Muscle layer of duodenum (tissue), 2 donors: ENCODE data around the gene FAM241B.

Experiments used
- H3K27ac ChIP-seq: one replicate; pipeline ENCODE4 v1.7.0; 2013; ENCODE audit warnings: mild to moderate bottlenecking, low read length
- H3K27me3 ChIP-seq: one replicate; pipeline ENCODE4 v1.7.0; 2013; ENCODE audit warnings: low read depth, mild to moderate bottlenecking, control low read depth, low read length
- H3K36me3 ChIP-seq, 2 donors: one replicate each; pipeline ENCODE4 v1.7.0; 2013; ENCODE audit warnings: low read length in 2 of 2, control low read depth in 1 of 2, mild to moderate bottlenecking in 1 of 2; ENCODE audit not compliant: insufficient read depth in 2 of 2, control insufficient read depth in 1 of 2
- H3K4me1 ChIP-seq, 2 donors: one replicate each; pipeline ENCODE4 v1.7.0; 2013; ENCODE audit warnings: low read length in 2 of 2, mild to moderate bottlenecking in 2 of 2, control low read depth in 1 of 2, moderate library complexity in 1 of 2; ENCODE audit not compliant: insufficient read depth in 2 of 2, control insufficient read depth in 1 of 2
- H3K4me3 ChIP-seq, 2 donors: one replicate each; pipeline ENCODE4 v1.7.0; 2013; ENCODE audit warnings: low read length in 2 of 2, low read depth in 1 of 2, mild to moderate bottlenecking in 1 of 2
- H3K9me3 ChIP-seq, 2 donors: one replicate each; pipeline ENCODE4 v1.7.0; 2013; ENCODE audit warnings: low read length in 2 of 2, control low read depth in 1 of 2, mild to moderate bottlenecking in 1 of 2; ENCODE audit not compliant: control insufficient read depth in 1 of 2
- donor health status: healthy.

FAM241B gene

DNA sequence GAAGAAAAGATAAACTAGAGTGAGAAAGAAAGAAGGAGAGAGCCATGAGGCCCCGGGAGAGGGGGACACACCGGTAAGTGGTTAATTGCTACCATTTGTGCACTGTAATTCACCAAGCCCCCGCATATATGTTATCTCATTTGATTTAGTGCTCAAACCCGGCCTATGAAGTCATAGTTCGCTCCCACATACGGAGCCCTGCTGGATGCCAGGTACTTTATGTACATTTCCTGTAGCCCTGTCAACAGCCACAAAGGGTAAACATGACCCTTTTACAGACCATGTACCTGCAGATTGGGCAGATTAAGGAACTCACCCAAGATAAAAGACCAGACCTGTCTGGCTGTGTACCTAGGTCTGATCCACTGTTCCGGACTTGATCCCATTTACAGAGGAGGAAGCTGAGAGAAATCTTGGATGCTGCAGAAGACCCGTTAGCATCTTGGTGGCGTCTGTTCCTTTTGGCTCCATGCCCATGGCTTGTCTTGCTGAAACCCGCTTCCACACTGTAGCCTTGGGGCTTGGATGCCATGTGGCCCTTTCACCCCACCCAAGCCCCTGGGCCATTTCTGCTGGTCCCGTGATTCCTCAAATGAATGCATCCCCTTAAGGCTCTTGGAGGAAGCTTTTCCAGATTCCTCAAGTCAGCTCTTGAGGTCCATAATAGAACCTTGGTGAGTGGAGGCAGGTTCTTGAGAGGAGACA lies 32.3 kb downstream of the FAM241B start:
- H3K27me3 ChIP-seq: no peaks in the 10 kb centered on the region
- H3K36me3 ChIP-seq: no peaks in the 10 kb centered on the region
- no peaks in the 10 kb centered on the region for H3K4me1 ChIP-seq

DNA sequence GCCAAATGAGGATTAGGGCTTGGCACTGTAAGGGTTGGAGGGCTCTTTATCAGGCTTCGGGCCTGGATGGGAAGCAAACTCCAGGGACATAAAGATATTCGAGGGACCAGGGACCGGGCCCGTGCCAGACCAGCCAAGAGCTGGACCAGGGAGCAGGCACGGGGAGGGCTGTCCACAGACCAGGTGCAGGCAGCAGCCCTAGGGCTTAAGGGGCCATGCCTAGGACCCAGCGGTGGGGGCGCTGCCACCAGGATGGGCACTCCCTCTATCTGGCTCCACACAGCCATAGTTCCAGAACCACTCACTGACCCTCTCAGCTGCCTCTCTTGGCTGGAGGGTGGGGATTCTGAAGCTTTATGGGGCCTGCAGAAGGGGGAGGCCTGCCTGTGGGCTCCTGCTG lies 32.9 kb downstream of the FAM241B start:
- Histone ChIP-seq H3K27ac (no peak overlapping the region), H3K36me3 (no peaks in the 10 kb centered on the region), H3K4me3 (no peak overlapping the region), H3K27me3 (no peaks in the 10 kb centered on the region), H3K4me1 (no peaks in the 10 kb centered on the region), H3K9me3 (no peaks in the 10 kb centered on the region)

More for the DNA sequence above, 32.3 kb downstream of the FAM241B start:
- H3K4me3 ChIP-seq: no peak overlapping the region
- H3K27ac ChIP-seq: no peak overlapping the region
- H3K9me3 ChIP-seq: no peaks in the 10 kb centered on the region

DNA sequence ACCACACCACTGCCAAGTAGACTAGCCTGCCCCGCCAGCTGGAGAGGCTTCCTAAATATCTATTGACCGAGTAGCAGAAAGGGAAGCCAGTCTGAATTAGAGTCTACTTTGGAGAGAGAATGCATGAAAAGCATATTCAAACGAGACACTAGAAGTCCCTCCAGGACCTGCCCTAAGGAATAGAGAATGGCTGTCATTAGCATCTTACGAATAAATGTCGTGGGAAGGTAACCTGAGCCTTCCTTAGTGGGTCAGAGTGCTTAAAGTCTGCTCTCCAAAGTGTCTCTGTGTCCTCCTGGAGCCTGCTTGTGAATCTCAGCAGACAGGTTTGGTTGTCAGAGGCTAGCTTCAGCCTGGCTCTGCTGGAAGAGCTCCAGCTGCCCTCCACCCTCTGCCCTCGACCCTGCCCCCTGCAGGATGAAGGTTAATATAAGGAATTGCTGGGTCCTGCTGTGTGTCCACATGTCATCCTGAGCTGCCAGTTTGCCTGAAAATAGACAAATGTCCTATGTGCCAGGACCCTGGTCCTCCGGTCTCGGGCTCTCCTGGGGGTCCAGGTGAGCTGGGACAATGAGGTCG lies 33.4 kb downstream of the FAM241B start:
- Histone ChIP-seq H3K27ac (no peak overlapping the region), H3K36me3 (no peaks in the 10 kb centered on the region), H3K4me3 (no peak overlapping the region), H3K4me1 (no peaks in the 10 kb centered on the region), H3K9me3 (no peaks in the 10 kb centered on the region), H3K27me3 (no peaks in the 10 kb centered on the region)

DNA sequence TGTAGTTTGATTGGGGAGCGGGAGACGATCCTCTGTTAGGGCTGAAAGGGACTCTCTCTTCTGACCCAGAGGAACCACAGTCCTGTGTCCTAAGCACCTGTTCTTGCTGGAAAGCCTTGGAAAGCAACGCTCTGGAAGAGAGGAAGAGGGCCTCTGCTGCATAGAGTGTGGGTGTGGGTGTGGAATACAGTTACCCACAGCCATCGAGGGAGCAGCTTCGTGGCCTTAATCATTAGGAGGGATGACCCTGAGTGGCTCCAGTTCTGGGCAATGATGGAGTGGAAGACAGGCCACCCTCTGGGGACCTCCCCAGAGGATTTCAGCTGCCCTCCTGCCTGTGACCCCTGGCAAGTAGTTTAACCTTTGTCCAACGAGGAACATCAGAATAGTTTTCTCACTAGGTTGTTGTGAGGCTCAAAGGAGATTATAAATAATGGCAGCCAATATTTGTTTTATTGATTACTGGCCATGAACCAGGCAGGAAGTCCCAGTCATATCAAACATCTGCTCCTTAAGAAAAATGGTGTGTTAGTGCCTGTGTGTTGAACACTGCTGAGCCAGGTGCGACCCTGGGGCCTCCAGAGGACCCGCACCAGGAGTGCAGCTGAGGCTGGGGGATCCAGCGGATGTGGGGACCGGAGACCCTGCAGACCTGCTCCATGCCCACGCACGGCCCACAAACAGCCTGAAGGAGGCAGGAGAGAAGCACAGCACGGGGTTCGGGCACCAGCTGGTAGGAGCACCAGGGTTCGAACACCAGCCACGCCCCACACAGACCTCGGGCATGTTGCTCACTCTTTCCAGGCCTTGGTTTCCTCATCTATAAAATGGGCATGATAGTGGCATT lies 35.6 kb downstream of the FAM241B start:
- no peaks in the 10 kb centered on the region for H3K36me3 ChIP-seq
- H3K9me3 ChIP-seq: no peaks in the 10 kb centered on the region
- H3K27me3 ChIP-seq: no peaks in the 10 kb centered on the region
- no peaks in the 10 kb centered on the region for H3K4me1 ChIP-seq
- H3K27ac ChIP-seq: no peak overlapping the region
- H3K4me3 ChIP-seq: no peak overlapping the region

DNA sequence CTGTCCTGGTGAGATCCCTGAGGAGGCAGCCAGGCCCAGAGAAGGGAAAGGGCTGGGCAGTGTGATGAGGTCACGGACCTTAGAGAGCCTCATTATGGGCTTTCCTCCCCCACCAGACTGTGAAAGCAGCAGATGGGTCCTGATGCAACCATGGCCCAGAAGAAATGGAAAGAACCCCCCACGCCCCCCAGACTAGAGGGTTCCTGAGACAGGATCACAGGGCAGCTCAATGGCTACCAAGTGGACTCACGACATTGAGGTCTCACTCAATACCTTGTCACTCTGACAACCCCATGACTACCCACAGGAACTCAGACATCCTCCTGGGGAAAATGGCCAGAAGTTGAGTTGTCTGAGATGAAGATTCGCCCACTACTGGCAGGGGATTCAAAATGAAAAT lies 36.7 kb downstream of the FAM241B start:
- Histone ChIP-seq H3K9me3 (no peaks in the 10 kb centered on the region), H3K4me3 (no peak overlapping the region), H3K36me3 (no peaks in the 10 kb centered on the region), H3K27ac (no peak overlapping the region), H3K4me1 (no peaks in the 10 kb centered on the region), H3K27me3 (no peaks in the 10 kb centered on the region)

DNA sequence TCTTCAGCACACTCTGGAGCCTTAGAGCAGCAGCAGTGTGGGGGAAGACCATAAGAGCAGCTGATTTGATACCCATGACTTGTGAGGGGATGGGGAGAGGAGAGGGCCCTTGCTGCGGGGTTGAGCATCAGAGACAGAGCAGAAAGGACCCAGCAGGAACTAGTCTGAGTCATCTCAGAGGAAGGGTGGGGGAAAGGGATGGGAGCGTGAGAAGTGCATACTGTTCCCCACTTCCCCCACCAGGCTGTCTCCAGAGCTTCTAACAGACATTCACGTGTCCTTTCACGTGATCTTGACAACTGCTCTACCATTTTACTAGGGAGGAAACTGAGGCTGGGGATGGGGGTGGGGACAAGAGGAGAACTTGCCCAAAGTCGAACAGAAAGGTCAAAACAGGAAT lies 38.7 kb downstream of the FAM241B start:
- Histone ChIP-seq H3K36me3 (no peaks in the 10 kb centered on the region), H3K4me1 (no peaks in the 10 kb centered on the region), H3K4me3 (no peak overlapping the region), H3K27ac (no peak overlapping the region), H3K27me3 (no peaks in the 10 kb centered on the region), H3K9me3 (no peaks in the 10 kb centered on the region)

DNA sequence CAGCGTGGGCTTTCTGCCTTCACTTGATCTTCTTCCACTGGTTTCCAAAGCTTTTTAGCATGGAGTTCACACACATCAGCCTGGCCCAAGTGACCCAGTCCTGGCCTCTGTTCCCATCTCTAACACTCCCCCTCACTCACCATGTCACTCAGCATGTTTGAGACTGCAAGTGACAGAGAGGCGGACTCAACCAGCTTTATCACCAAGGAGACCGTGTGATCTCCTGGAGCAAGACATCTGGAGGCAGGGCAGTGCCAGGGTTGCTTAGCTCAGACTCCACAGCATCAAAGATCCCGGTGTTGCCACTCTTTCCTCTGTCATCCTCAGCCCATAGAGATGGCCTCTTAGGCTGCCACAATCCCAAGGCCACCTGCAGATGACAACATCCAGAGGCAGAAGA lies 39.4 kb downstream of the FAM241B start:
- H3K27me3 ChIP-seq: no peaks in the 10 kb centered on the region
- no peak overlapping the region for H3K4me3 ChIP-seq
- no peaks in the 10 kb centered on the region for H3K36me3 ChIP-seq
- H3K27ac ChIP-seq: no peak overlapping the region
- H3K4me1 ChIP-seq: no peaks in the 10 kb centered on the region
- H3K9me3 ChIP-seq: no peaks in the 10 kb centered on the region

DNA sequence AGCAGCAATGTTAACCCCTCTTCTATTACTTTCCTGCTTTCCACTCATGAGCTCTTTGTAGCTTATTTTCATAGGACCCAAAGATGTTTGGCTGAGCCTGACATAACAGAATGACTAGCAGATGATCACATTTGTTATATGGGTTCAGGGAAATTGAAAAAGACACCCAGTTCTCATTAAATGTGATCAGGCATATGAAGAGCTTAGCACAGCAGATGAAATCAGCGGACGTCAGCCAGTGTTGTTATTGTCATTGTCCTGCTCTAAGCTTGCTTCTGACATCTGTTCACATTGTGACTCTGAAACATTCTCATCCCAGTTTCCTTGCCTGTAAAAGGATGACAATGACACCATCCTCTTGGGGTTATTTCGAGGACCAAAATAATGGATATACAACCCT lies 43.5 kb downstream of the FAM241B start:
- no peaks in the 10 kb centered on the region for H3K36me3 ChIP-seq
- H3K27me3 ChIP-seq: no peaks in the 10 kb centered on the region
- no peak overlapping the region for H3K4me3 ChIP-seq
- no peak overlapping the region for H3K27ac ChIP-seq
- no peaks in the 10 kb centered on the region for H3K9me3 ChIP-seq
- H3K4me1 ChIP-seq: no peaks in the 10 kb centered on the region

DNA sequence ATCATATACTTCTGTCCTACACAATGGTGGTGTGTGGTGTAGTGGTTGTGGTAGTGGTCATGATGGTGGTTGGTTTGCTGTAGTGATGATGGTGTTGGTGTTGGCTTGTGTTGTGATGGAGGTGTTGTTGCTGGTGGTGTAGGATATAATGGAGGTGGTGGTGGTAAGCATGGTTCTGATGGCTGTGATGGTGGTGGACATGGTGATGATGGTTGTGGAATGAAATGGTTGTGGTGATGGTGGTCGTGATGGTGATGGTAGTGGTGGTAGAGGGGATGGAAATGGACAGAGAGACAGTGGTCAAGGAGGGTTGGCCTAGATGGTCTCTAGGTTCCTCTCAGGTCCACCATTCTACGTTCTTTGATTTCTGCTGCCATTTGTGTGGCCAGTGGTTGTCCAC lies 44.7 kb downstream of the FAM241B start:
- Histone ChIP-seq H3K27me3 (no peaks in the 10 kb centered on the region), H3K36me3 (no peaks in the 10 kb centered on the region), H3K4me3 (no peak overlapping the region), H3K9me3 (no peaks in the 10 kb centered on the region), H3K27ac (no peak overlapping the region), H3K4me1 (no peaks in the 10 kb centered on the region)

DNA sequence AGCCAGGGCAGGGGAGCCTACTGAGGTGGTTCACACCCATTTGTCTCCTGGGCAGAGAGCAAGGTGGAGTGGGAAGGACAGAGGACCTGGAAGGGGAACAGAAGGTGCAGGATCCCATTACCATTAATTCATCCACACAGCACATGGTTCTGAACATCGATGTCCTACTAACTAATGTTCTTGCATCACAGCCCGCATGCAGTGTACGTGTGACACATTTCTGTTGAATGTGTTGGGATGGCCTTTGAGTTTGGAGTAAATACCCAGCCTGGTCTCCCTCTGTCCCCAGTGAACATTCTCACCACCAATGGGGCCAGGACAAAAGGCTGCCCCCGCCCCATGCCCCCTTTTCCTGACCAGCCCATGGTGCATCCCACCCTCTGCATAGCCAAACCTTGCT lies 46.3 kb downstream of the FAM241B start:
- H3K27ac ChIP-seq: no peak overlapping the region
- H3K4me1 ChIP-seq: no peaks in the 10 kb centered on the region
- H3K27me3 ChIP-seq: no peaks in the 10 kb centered on the region
- H3K36me3 ChIP-seq: no peaks in the 10 kb centered on the region
- H3K4me3 ChIP-seq: no peak overlapping the region
- no peaks in the 10 kb centered on the region for H3K9me3 ChIP-seq

DNA sequence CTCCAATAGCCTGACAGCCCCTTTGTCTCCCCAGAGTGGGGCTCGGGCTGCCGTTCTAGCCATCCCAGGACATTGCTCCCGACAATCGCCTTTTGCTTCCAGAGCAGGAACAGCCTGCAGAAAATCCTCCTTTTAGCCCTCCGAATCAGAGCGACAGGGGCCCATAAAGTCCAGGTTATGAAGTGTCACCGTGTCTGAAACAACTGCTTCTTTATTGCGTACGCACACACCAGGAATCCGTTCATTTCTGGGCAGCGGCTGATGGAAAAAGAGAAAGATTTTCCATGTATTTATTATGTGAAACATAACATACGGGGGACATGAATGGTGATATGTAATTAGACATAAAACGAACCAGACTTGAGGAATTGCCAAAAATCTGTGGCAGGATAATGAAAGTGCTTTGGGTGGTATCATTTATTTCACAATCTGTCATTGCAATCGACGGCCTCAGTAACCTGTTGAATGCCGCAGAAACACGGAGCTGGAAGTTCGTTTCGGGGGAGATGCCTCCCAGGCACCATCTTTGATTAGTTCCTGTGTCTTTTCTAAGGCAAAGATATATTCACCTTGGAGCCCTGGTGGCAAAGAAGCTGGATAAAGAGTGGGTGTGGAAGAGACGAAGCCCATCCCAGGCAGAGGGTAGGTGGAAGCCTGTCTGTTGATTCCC lies 48.1 kb downstream of the FAM241B start:
- no peaks in the 10 kb centered on the region for H3K9me3 ChIP-seq
- no peak overlapping the region for H3K4me3 ChIP-seq
- H3K36me3 ChIP-seq: no peaks in the 10 kb centered on the region
- no peaks in the 10 kb centered on the region for H3K4me1 ChIP-seq
- no peaks in the 10 kb centered on the region for H3K27me3 ChIP-seq
- no peak overlapping the region for H3K27ac ChIP-seq
